H7 (cell line): ENCODE data around the gene SLC38A4. TPM values are rescaled to one million over a fixed set of nuclear protein-coding genes. Genes with fewer than 3 reads are reported as not detected.
A peak's percentile ranks its signal among the peaks of the same experiment; 100 is the strongest.
"Not testable (repeated sequence)": the region's sequence is repeated elsewhere in the genome, so short reads cannot be mapped to it uniquely, and the experiment has no call there.

ENCODE experiments used
- DNase-seq: peaks from one replicate; pipeline ENCODE4 v3.0.0; 2012
- H3K27me3 ChIP-seq: 2 replicates; pipeline ENCODE4 v1.6.0; 2011; ENCODE audit warnings: mild to moderate bottlenecking, low read length; ENCODE audit not compliant: control insufficient read depth, insufficient read depth
- H3K36me3 ChIP-seq: replicated peaks from 2 replicates; pipeline ENCODE4 v1.5.1; 2011; ENCODE audit warnings: low read length; ENCODE audit not compliant: control insufficient read depth, insufficient read depth
- H3K4me3 ChIP-seq: 2 replicates; pipeline ENCODE4 v1.5.1; 2011; ENCODE audit warnings: low read depth, mild to moderate bottlenecking, control low read depth, low read length, moderate library complexity; ENCODE audit not compliant: insufficient read depth
- total RNA-seq: library from RNA; depleted of rRNA; stranded (reverse); fragments of >200 nt; shearing (Covaris generic); gene quantifications from 2 replicates; pipeline ENCODE4 v1.2.3, GENCODE V29; 2014; rRNA removed

Gene SLC38A4, protein sequence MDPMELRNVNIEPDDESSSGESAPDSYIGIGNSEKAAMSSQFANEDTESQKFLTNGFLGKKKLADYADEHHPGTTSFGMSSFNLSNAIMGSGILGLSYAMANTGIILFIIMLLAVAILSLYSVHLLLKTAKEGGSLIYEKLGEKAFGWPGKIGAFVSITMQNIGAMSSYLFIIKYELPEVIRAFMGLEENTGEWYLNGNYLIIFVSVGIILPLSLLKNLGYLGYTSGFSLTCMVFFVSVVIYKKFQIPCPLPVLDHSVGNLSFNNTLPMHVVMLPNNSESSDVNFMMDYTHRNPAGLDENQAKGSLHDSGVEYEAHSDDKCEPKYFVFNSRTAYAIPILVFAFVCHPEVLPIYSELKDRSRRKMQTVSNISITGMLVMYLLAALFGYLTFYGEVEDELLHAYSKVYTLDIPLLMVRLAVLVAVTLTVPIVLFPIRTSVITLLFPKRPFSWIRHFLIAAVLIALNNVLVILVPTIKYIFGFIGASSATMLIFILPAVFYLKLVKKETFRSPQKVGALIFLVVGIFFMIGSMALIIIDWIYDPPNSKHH
- 0.62 and 1.3 TPM in 2 replicates for total RNA-seq

DNA sequence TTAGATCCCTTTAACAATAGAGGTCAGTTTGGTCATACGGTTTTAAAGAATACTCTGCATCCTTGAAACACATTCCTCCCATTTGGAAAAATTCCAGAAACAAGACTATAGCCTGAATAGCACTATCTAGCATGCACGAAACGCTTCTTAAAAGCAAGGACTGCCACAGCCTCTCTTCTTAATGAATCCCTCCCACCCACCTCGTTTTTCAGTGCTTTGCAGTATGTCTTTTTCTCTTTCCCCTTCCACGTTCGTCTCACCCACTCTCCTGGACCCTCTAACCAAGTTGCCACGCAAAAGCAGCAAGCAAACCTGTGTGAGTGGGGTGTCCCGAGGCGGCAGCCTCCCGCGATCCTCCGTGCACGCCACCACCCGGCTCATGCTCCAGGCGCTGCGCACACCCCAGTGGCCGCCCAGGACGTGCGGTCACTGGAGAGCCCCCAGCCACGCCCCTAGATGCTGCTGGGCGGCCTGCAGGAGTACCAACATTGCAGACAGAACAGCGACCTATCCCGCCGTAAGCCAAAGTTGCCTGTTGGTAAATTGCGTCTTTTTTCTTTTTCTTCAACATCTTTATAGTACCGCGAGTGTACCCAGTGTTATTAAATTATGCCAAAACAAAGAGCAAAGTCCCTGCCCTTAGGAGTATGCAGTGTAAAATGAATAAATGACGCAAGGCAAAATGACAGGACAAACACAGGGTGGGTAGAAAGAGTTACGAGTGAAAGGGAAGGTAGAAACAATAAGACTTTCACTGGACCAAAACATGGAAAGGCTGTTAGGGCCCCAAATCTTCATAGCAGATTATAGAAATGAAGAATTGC is at the start of gene SLC38A4:
Gene SLC38A4, minus strand, starts transcription at position 407 of the 824 bp plus-strand sequence. CDS start 32,926 bp downstream, outside the sequence.
- peak; percentile 79 for DNase-seq
- Histone ChIP-seq H3K36me3 (no peaks in the 10 kb centered on the region), H3K27me3 (peaks cover 20% of the 10 kb centered on the region), H3K4me3 (peak within 1 kb of the TSS; percentile 25; the same call in 1 of the 2 replicates)

DNA sequence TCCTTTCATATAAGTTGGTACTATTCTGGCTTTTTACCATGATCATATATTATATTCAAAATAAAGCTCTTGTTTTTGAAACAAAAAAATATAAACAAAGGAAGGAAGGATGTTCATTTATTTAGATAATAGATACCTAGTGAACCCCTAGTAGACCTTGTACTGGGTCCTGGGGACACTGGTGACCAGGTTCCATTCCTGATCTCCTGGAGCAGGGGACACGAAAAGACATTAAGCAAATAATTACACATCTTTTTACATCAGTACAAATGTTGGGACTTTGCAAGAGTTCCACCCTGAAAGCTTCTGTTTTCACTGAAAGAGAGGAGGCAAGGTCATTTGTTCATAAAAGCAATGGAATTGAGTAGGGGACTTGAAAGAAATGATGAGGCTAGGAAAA is 49.3 kb upstream of the SLC38A4 start:
- no peak overlapping the region for H3K4me3 ChIP-seq
- H3K27me3 ChIP-seq: no peaks in the 10 kb centered on the region
- DNase-seq: no peak
- H3K36me3 ChIP-seq: no peaks in the 10 kb centered on the region

DNA sequence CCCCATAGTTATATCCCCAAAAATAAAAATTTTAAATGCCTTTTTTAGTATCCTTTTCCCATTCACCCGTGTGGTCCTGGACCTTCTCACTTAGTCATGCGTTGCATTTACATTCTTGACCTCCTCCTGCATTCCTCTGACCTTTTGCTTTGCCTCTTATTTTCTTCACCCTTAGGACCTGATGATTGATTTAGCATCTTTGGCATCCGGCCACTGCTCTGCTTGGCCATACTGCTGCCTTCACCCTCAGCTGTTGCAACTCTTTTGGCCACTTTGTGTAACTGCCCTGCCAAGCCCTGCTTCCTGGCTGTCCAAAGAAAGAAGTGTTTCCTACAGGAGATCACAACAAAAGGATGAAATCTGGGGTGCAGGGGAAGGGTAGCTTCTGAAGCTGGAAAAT is 48.8 kb upstream of the SLC38A4 start:
- H3K36me3 ChIP-seq: no peaks in the 10 kb centered on the region
- no peak for DNase-seq
- H3K4me3 ChIP-seq: no peak overlapping the region
- H3K27me3 ChIP-seq: no peaks in the 10 kb centered on the region

DNA sequence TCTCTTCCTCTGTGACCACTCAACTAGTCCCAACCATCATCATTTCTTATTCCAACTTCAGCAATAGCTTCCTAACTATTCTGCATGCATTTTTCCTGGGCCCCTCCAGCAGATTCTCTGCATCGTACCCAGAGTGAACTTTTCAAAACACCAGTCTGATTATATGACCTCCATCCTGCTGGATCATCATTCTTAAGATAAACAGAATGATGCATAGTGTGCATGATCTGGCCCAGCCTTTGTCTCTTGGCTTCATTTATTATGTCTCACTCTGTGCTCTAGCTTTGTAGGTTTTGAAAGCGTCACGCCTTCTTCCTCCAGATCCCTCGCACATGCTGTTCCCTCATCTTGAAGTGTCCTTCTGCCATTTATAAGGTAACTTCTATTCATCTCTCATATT is 46.3 kb upstream of the SLC38A4 start:
- no peaks in the 10 kb centered on the region for H3K27me3 ChIP-seq
- H3K36me3 ChIP-seq: no peaks in the 10 kb centered on the region
- no peak overlapping the region for H3K4me3 ChIP-seq
- no peak for DNase-seq

DNA sequence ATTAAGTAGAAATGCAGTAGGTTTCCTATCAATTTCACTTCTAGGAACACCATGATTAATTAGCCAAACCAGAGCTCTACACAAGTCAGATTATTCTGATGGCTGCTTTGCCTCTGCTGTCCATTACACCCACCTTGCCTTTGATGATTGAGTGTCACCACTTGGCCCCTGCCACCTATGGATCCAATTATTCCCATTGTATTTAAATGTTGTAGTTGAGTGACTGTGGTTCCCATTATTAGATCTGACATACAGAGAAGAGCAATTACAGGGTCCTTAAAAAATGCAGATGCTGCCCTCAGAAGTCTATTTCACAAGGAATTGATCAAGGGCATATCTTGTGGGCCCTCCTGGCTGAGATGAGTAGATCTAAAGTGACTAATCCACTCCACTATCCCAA is 39.5 kb upstream of the SLC38A4 start:
- H3K4me3 ChIP-seq: no peak overlapping the region
- no peak for DNase-seq

DNA sequence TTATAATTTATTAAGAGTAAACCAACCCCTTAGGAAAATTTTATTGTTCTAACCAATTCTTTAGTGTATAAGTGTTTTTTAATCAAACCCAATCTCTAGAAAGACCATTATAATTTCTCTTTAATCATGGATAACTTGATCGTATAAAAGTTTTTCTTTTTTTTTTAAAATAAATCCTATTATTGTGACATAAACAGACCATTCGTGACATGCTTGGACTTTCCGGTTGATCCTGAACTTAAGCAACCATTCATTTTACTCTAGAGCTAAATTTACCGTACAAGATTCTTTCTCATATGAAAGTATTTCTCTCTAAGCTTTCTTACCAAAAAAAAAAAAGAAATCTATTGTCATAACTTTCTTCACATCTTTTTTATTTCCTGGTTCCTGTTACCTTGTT is 32.6 kb upstream of the SLC38A4 start:
- H3K27me3 ChIP-seq: no peaks in the 10 kb centered on the region
- no peak for DNase-seq

More for the DNA sequence above, 39.5 kb upstream of the SLC38A4 start:
- no peaks in the 10 kb centered on the region for H3K27me3 ChIP-seq
- no peaks in the 10 kb centered on the region for H3K36me3 ChIP-seq

DNA sequence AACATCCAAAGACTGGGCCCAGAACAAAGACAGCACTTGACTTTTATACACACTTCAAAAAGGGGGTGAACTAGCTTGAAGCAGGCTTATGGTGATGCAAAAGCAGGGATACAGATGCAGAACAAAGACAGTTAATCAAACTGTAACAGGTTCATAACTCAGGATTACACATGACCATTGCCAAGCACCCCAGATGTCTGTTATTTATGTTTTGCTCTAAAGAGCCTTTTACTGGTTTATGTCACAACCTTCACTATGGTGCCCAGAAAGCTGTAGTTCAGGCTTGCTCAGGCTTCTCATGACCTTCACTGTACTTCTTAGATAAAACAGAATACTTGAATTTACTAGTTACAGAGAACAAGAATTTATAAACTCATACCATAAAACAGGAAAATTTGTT is 31.7 kb upstream of the SLC38A4 start:
- no peaks in the 10 kb centered on the region for H3K27me3 ChIP-seq

More for the DNA sequence above, 32.6 kb upstream of the SLC38A4 start:
- no peaks in the 10 kb centered on the region for H3K36me3 ChIP-seq
- H3K4me3 ChIP-seq: no peak overlapping the region

DNA sequence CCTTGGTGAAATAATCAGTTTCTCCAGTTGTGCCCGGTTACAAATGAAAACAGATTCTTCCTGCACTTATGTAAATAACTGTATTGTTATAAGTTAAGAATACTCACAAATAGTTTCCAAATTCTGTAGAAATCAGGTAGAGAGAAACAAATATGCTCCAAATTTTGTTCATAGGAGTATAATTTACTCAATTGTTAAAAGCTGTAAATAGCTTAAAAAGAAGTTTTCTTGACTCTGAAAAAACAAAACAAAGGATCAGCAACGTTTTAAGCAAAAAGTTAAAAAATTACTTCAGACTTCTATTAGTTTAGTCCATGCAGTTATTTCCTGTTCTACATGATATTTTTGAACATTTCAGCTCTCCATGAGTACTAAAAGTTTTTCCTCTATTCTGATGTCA is 30.0 kb upstream of the SLC38A4 start:
- H3K36me3 ChIP-seq: no peaks in the 10 kb centered on the region
- H3K4me3 ChIP-seq: no peak overlapping the region
- H3K27me3 ChIP-seq: no peaks in the 10 kb centered on the region
- no peak for DNase-seq

More for the DNA sequence above, 31.7 kb upstream of the SLC38A4 start:
- Histone ChIP-seq H3K36me3 (no peaks in the 10 kb centered on the region), H3K4me3 (no peak overlapping the region)
- no peak for DNase-seq

DNA sequence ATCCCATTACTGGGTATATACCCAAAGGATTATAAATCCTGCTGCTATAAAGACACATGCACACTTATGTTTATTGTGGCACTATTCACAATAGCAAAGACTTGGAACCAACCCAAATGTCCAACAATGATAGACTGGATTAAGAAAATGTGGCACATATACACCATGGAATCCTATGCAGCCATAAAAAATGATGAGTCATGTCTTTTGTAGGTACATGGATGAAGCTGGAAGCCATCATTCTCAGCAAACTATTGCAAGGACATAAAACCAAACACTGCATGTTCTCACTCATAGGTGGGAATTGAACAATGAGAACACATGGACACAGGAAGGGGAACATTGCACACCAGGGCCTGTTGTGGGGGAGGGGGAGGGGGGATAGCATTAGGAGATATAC is 28.4 kb upstream of the SLC38A4 start:
- not testable (repeated sequence) for H3K36me3 ChIP-seq, H3K27me3 ChIP-seq, DNase-seq, H3K4me3 ChIP-seq

DNA sequence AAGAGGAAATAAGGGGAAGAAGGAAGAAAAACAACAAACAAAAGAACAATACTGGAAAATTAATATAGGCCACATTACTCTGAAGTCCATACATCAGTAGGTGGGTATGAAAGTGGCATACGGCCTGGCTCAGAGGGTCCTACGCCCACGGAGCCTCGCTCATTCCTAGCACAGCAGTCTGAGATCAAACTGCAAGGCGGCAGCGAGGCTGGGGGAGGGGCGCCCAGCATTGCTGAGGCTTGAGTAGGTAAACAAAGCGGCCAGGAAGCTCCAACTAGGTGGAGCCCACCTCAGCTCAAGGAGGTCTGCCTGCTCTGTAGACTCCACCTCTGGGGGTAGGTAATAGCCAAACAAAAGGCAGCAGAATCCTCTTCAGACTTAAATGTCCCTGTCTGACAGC is 23.0 kb upstream of the SLC38A4 start:
- not testable (repeated sequence) for H3K36me3 ChIP-seq, DNase-seq, H3K4me3 ChIP-seq, H3K27me3 ChIP-seq

DNA sequence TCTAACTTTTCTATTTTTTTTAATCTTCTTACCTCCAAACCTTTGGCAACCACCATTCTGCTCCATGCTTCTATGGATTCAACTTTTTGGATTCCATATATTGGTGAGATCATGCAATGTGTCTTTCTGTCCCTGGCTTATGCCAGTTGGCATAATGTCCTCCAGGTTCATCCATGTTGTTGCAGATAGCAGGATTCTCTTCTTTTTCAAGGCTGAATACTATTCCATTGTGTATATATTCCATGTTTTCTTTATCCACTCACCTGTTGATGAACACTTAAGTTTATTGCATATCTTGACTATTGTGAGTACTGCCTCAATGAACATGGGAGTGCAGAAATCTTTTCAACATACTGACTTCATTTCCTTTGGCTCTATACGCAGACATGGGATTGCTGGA is 21.2 kb upstream of the SLC38A4 start:
- no peak for DNase-seq
- Histone ChIP-seq H3K4me3 (no peak overlapping the region), H3K36me3 (no peaks in the 10 kb centered on the region), H3K27me3 (no peaks in the 10 kb centered on the region)

DNA sequence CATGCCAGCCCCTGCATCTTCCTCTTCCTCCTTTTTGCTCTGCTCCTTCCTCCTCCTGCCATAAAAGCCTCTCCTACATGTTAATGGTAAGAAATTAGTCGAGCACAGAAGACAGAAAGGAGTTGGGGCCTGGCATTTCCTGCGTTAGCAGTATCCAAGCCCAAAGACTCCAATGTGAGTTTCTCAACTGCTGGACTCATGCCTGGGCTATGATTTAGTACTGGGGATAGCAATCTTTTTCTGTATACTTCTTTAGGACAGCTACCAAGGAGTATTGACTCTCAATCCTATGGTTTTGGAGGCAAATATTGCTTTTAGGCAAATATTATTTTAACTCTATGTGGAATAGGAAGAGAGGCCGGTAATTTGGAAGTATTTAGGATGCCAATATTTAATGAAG is 18.0 kb upstream of the SLC38A4 start:
- no peak overlapping the region for H3K4me3 ChIP-seq
- H3K36me3 ChIP-seq: no peaks in the 10 kb centered on the region
- no peak for DNase-seq

DNA sequence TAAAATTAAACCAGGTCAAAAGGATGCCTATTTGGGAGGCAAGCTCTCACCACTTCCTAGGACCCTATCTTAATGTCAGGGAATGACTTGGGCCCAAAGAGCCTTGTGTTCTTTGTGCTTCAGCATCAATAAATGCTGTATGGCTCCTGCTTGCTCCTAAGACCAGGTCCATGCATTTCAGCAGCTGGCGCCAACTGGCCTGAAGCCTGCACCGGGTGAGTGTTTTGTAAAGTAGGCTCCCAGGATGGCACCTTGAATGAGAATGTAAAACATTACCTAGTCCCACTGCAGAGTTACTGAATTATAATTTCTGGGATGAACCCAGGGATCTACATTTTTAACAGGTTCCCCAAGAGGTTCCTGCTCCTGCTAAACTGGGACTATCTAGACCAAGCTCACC is 16.1 kb upstream of the SLC38A4 start:
- H3K27me3 ChIP-seq: no peaks in the 10 kb centered on the region
- H3K36me3 ChIP-seq: no peaks in the 10 kb centered on the region
- H3K4me3 ChIP-seq: no peak overlapping the region
- no peak for DNase-seq

More for the DNA sequence above, 18.0 kb upstream of the SLC38A4 start:
- no peaks in the 10 kb centered on the region for H3K27me3 ChIP-seq

DNA sequence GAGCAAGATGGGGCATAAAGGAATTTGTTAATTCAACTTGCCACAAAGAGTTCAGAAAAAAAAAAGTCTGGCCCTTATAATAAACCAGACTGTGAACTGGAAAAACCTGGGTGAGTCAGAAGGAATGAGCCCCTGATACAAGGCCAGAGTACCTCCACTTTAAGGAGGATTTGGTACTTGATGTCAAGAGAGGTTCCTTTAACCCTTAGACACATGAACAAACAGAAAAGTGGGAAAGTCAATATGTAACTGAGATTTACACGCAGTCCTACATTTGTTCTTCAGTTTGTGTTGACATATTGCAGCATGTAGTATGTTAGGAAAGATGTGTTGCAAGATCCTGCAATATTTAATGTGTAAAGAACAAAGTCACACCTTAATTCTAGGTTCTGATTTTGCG is 14.2 kb upstream of the SLC38A4 start:
- Histone ChIP-seq H3K27me3 (no peaks in the 10 kb centered on the region), H3K36me3 (no peaks in the 10 kb centered on the region), H3K4me3 (no peak overlapping the region)
- DNase-seq: no peak

DNA sequence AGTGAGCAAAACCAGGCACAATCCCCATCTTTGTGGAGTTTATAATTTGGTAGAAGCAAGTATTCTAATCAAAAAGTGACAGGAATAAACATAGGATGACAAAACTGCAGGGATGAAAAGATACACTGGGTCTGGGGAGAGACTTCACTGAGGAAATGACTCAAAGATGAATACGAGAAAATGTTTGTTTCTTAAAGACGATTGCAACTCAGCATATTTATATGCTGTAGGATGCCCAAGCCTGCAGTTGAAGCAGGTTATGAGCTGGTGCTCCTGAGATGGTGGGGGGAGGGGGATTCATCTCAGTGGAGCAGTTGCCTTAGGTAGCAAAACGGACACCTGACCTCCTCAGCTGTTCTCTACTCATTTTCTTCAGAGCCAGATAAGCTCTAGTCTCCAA is 13.4 kb upstream of the SLC38A4 start:
- no peaks in the 10 kb centered on the region for H3K27me3 ChIP-seq
- H3K4me3 ChIP-seq: no peak overlapping the region
- no peak for DNase-seq
- H3K36me3 ChIP-seq: no peaks in the 10 kb centered on the region
